GM12865 (cell line): ENCODE data around the gene MAPK1.
"Not testable (repeated sequence)": the region's sequence is repeated elsewhere in the genome, so short reads cannot be mapped to it uniquely, and the experiment has no call there.

Experiments
- DNase-seq: peaks from one replicate; pipeline ENCODE4 v3.0.0; 2010; ENCODE audit warnings: low read depth
- H3K4me3 ChIP-seq: 2 replicates; pipeline ENCODE4 v1.5.1; 2011; ENCODE audit warnings: mild to moderate bottlenecking, low read depth, low read length, control low read depth
- TF ChIP-seq, protein P1 (sequence below): IDR thresholded peaks from 2 replicates; pipeline ENCODE4 v1.5.1; 2011; ENCODE audit warnings: low read length, control low read depth, low read depth, inconsistent platforms; ENCODE audit not compliant: insufficient read depth; ENCODE audit errors: missing control alignments

MAPK1 gene

DNA sequence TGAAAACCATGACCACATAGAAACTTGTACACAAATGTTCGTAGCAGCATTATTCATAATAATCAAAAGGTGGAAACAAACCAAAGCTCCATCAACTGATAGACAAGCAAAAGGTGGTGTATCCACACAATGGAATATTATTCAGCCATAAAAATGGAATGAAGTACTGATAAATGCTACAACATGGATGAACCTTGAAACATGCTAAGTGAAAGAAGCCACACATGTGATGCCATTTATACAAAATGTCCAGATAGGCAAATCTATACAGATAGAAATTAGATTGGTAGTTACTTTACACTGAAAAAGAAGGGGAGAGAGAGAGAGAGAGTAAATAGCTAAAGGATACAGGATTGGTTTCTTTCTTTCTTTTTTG is 27.7 kb downstream of the MAPK1 start:
- H3K4me3 ChIP-seq, result no peak overlapping the region
- DNase-seq, result no peak
- TF ChIP-seq, protein P1, sequence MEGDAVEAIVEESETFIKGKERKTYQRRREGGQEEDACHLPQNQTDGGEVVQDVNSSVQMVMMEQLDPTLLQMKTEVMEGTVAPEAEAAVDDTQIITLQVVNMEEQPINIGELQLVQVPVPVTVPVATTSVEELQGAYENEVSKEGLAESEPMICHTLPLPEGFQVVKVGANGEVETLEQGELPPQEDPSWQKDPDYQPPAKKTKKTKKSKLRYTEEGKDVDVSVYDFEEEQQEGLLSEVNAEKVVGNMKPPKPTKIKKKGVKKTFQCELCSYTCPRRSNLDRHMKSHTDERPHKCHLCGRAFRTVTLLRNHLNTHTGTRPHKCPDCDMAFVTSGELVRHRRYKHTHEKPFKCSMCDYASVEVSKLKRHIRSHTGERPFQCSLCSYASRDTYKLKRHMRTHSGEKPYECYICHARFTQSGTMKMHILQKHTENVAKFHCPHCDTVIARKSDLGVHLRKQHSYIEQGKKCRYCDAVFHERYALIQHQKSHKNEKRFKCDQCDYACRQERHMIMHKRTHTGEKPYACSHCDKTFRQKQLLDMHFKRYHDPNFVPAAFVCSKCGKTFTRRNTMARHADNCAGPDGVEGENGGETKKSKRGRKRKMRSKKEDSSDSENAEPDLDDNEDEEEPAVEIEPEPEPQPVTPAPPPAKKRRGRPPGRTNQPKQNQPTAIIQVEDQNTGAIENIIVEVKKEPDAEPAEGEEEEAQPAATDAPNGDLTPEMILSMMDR, result no peak

DNA sequence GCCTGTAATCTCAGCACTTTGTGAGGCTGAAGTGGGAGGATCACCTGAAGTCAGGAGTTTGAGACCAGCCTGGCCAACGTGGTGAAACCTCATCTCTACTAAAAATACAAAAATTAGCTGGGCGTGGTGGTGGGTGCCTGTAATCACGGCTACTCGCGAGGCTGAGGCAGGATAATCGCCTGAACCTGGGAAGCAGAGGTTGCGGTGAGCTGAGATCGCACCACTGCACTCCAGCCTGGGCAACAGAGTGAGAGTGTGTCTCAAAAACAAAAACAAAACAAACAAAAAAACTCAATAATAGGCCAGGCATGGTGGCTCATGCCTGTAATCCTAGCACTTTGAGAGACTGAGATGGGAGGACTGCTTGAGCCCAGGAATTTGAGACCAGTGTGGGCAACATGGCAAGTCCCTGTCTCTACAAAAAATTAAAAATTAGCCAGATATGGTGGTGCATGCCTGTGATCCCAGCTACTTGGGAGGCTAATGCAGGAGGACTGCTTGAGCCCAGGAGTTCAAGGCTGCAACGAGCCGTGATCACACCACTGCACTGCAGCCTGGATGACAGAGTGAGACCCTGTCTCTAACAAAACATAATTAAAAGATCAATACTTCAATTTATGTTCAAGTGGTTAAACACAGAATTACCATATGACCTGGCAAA is 28.2 kb downstream of the MAPK1 start:
- DNase-seq, H3K4me3 ChIP-seq: not testable (repeated sequence)

DNA sequence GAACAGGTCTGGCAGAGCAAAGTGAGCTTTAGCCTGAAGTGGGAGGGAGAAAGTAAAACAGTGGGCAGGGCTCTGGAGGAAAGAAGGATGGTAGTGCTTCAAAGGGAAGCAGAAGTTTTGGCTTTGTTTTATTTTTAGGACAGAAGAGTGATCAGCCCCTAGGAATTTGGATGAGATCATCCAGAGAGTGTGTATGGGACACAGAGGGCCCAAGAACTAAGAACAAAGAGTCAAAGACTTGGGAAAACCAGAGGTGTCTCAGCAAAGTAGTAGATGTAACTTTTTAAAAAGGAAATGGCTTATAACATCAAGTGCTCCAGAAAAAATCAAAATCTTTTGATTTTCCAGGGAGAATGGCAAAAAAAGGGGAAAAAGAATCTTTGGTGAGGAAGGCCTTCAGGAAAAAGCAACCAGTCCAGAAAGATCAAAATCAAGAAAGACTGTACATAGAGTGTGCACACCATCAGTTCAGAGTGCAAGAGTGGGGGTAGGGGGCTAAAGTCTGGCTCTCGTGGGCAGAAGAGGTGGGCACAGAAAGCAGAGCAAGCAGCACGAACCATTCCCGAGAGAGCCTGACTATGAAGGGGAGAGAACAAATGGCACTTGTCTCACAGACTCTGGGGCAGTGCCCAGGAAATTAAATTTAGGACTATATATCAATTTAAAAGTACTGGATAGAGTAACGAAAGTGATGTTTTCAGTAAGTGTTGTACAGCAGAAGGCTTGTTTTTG is 30.0 kb downstream of the MAPK1 start:
- TF ChIP-seq, protein P1, result no peak
- DNase-seq, result no peak
- no peak overlapping the region for H3K4me3 ChIP-seq

DNA sequence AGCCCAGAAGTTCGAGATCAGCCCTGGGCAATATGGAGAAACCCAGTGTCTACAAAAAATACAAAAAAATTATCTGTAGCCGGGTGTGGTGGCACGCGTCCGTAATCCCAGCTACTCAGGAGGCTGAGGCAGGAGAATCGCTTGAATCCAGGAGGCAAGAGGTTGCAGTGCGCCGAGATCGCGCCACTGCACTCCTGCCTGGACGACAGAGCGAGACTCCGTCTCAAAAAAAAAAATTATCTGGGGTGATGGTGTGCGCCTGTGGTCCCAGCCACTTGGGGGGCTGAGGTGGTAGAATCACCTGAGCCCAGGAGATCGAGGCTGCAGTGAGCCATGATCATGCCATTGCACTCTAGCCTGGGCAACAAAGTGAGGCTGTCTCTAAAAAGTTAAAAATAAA is 31.0 kb downstream of the MAPK1 start:
- not testable (repeated sequence) for DNase-seq, H3K4me3 ChIP-seq

DNA sequence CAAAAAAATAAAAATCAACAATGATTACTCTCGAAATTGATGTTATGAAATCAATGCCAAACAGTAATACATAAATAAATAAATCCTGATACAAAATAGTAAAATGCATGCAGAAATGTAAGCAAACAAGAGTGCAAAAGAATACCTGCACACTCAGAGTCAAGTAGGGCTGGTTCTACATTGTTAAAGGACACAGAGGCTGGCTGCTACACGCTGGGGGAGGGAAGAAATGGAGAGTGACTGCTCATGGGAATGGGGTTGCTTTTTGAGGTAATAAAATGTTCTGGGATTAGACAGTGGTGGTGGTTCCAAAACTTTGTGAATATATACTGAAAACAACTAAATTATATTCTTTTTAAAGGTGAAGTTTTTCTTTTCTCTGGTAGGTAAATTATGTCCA is 32.1 kb downstream of the MAPK1 start:
- no peak overlapping the region for H3K4me3 ChIP-seq
- TF ChIP-seq, protein P1, result no peak
- no peak for DNase-seq

DNA sequence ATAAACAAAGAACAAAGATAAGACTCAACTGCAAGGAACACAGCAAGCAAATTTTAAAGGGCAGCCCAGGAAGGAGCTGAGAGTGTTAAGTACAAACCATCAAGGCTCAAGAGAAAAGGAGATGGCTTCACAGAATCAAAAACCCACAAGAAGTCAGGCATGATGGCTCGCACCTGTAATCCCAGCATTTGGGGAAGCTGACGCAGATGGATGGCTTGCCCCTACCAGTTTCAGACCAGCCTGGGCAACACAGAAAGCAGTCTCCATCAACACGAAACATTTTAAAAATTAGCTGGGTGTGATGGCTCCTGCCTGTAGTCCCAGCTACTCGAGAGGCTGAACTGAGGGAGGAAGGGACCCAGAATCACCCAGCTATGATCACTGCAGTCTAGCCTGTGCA is 32.6 kb downstream of the MAPK1 start:
- TF ChIP-seq, protein P1, result no peak
- peak; percentile 44 for DNase-seq

DNA sequence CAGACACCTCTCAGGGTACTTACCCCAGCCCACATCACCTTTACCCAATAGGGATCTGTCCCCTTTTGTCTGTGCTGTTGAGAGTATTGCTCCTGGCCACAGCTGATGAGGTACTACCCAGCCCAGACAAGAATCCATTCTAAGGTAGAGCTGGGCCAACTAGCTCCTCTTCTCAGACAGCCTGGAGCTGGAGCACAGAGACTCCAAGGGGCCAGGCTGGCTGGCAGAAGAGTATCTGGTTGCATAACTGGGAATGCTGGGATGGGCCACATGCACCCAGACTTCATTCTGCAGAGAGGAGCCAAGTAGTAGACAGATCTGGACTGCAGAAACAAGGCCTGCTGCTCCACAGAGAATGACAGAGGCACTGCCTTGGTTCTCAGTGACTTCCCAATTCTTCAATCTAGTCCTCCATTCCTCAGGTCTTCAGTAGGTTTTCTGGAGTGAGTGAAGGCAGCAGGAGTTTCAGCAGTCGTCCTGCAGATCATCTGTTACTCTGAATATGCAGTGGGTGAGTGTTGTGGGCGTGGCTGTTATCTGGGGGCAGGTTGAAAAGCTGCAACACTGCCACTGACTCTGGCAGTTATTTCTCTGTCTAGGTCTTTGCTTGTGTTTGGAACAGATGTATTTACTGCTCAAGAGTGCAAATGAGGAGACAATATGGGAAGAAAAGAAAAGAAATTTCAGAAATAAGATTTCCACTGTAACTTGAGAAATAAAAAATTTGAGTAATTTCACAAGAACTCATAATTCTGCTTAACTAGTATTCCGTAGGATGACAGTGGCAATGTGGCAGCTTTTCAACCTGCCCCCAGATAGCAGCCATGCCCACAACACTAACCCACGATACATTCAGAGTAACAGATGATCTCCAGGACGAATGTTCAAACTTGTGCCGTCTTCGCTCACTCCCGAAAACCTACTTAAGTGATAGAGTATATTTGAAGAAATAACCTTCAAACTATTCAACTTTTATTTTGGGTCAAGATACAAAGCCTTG is 34.9 kb downstream of the MAPK1 start:
- no peak for DNase-seq
- no peak overlapping the region for H3K4me3 ChIP-seq
- TF ChIP-seq, protein P1, result no peak

More for the DNA sequence above, 32.6 kb downstream of the MAPK1 start:
- H3K4me3 ChIP-seq, result no peak overlapping the region
